HCT116 (cell line): ENCODE data around the gene HSDL2. TPM values are rescaled to one million over a fixed set of nuclear protein-coding genes. Genes with fewer than 3 reads are reported as not detected.
"Not testable (repeated sequence)": the region's sequence is repeated elsewhere in the genome, so short reads cannot be mapped to it uniquely, and the experiment has no call there.

ENCODE experiments used
- ATAC-seq: fragments of 200-7000 bp; cut with Tn5 transposase; 2 replicates; pipeline ENCODE4 v1.9.1; 2020; ENCODE audit warnings: mild to moderate bottlenecking, moderate library complexity
- BruUV-seq: library from RNA; stranded (reverse); fragments of 400-500 nt; replicated peaks from 2 replicates; lab custom pipeline; 2021; lab: Mats Ljungman, UMichigan
- CTCF ChIA-PET: fragments of 300-600 bp; sonication (Branson Sonifier 250); formaldehyde crosslinking; loops from one replicate; lab custom pipeline; 2021; ENCODE audit warnings: antibody characterized with exemption; lab: Charles Lee
- POLR2A ChIA-PET: fragments of 300-600, 350-600 bp; sonication (Branson Sonifier 250); formaldehyde crosslinking; loops from one replicate; lab custom pipeline; 2021; ENCODE audit warnings: antibody characterized with exemption; lab: Charles Lee
- RAD21 ChIA-PET, 2 experiments: fragments of 300-600 bp; sonication (Branson Sonifier 250); formaldehyde crosslinking; loops; one replicate each; lab custom pipeline; 2023; ENCODE audit warnings: low total read pairs in 2 of 2; ENCODE audit not compliant: uncharacterized antibody in 2 of 2, unreplicated experiment in 2 of 2, low non-redundant PET in 1 of 2; lab: Charles Lee
- DNase-seq: peaks from one replicate; pipeline ENCODE4 v3.0.0-alpha.2; 2010; ENCODE audit warnings: low read depth, low spot score
- H2AFZ ChIP-seq: fragments of 200-600 bp; shearing (Covaris generic), sonication (generic); 2 replicates; pipeline ENCODE4 v1.6.1; 2017; ENCODE audit warnings: low read depth, mixed run types, mixed read lengths, antibody characterized with exemption, low read length; ENCODE audit not compliant: poor library complexity, severe bottlenecking
- H3K27ac ChIP-seq: 2 replicates; pipeline ENCODE4 v1.5.1; 2012; ENCODE audit warnings: low read depth, low read length
- H3K27me3 ChIP-seq: fragments of 200-600 bp; sonication (generic); 2 replicates; pipeline ENCODE4 v1.6.1; 2016; ENCODE audit warnings: mixed run types, low read length, mixed read lengths; ENCODE audit not compliant: insufficient read depth
- H3K36me3 ChIP-seq, 2 experiments: fragments of 200-500 bp in 1 of 2; fragments of 200-600 bp in 1 of 2; sonication (Bioruptor generic) in 1 of 2; sonication (generic) in 1 of 2; 2 replicates each; pipeline versions ENCODE4 v1.5.1 to v1.6.1; 2014 to 2016; ENCODE audit warnings: low read length in 2 of 2, inconsistent platforms in 1 of 2, mixed read lengths in 1 of 2, mixed run types in 1 of 2; ENCODE audit not compliant: insufficient read depth in 2 of 2, control insufficient read depth in 1 of 2
- H3K4me1 ChIP-seq, 2 experiments: fragments of 200-600 bp in 1 of 2; sonication (generic) in 1 of 2; 2 replicates each; pipeline versions ENCODE4 v1.5.1 to v1.6.1; 2012 to 2017; ENCODE audit warnings: low read length in 2 of 2, inconsistent platforms in 1 of 2, mild to moderate bottlenecking in 1 of 2, mixed read lengths in 1 of 2, mixed run types in 1 of 2, moderate library complexity in 1 of 2; ENCODE audit not compliant: insufficient read depth in 2 of 2, control insufficient read depth in 1 of 2
- H3K4me2 ChIP-seq: fragments of 200-600 bp; sonication (generic); 2 replicates; pipeline ENCODE4 v1.6.1; 2017; ENCODE audit warnings: mixed run types, low read length, mixed read lengths
- H3K4me3 ChIP-seq, 2 experiments: fragments of 200-600 bp in 1 of 2; sonication (generic) in 1 of 2; replicated peaks in 1 of 2; 2 replicates each; pipeline ENCODE4 v1.5.1; 2011 to 2016; ENCODE audit warnings: low read length in 2 of 2, control low read depth in 1 of 2, low read depth in 1 of 2, mild to moderate bottlenecking in 1 of 2, mixed read lengths in 1 of 2, mixed run types in 1 of 2
- H3K79me2 ChIP-seq: fragments of 200-600 bp; sonication (generic); 2 replicates; pipeline ENCODE4 v1.6.1; 2017; ENCODE audit warnings: mild to moderate bottlenecking, mixed run types, low read length, moderate library complexity, mixed read lengths; ENCODE audit not compliant: insufficient read depth
- H3K9ac ChIP-seq: fragments of 200-600 bp; sonication (generic); 2 replicates; pipeline ENCODE4 v1.6.1; 2016; ENCODE audit warnings: low read length, mixed read lengths
- H3K9me2 ChIP-seq: fragments of 200-600 bp; sonication (generic), shearing (Covaris generic); 2 replicates; pipeline ENCODE4 v1.6.1; 2017; ENCODE audit warnings: mixed run types, mild to moderate bottlenecking, moderate library complexity; ENCODE audit not compliant: insufficient read depth
- H3K9me3 ChIP-seq, 2 experiments: fragments of 200-500 bp in 1 of 2; fragments of 200-600 bp in 1 of 2; sonication (Bioruptor generic) in 1 of 2; sonication (generic) in 1 of 2; 2 replicates each; pipeline ENCODE4 v1.6.1; 2014 to 2017; ENCODE audit warnings: low read length in 2 of 2, mixed read lengths in 2 of 2, inconsistent platforms in 1 of 2, low read depth in 1 of 2, mild to moderate bottlenecking in 1 of 2, mixed run types in 1 of 2, moderate library complexity in 1 of 2; ENCODE audit not compliant: control insufficient read depth in 1 of 2, insufficient read depth in 1 of 2
- H4K20me1 ChIP-seq: fragments of 200-600 bp; sonication (generic), shearing (Covaris generic); 2 replicates; pipeline ENCODE4 v1.6.1; 2017; ENCODE audit warnings: mixed run types, mild to moderate bottlenecking, moderate library complexity; ENCODE audit not compliant: insufficient read depth
- EZH2 ChIP-seq: fragments of 200-600 bp; sonication (generic); IDR thresholded peaks from 2 replicates; pipeline ENCODE4 v1.6.1; 2017; ENCODE audit warnings: antibody characterized with exemption, mixed run types
- RAD21 ChIP-seq: IDR thresholded peaks from 2 replicates; pipeline ENCODE4 v1.6.1; 2012; ENCODE audit warnings: low read depth, mild to moderate bottlenecking
- intact Hi-C: fragments of 100-400 bp; cut with micrococcal nuclease; formaldehyde crosslinking; loops from 2 replicates; pipeline ENCODE4 v1.10.0; 2022
- total RNA-seq: library from RNA; stranded (reverse); gene quantifications from one replicate; pipeline ENCODE4 v1.2.1, GENCODE V29; 2021; ENCODE audit not compliant: unreplicated experiment
- TF ChIP-seq, protein P1 (sequence below), 3 experiments: fragments of 200-600 bp in 1 of 3; sonication (generic) in 1 of 3; IDR thresholded peaks in 2 of 3; conservative IDR thresholded peaks in 1 of 3; 2 replicates each; pipeline ENCODE4 v1.5.1; 2012 to 2017; ENCODE audit warnings: low read depth in 2 of 3, low read length in 2 of 3, antibody characterized with exemption in 1 of 3, borderline replicate concordance in 1 of 3, control low read depth in 1 of 3, mild to moderate bottlenecking in 1 of 3, mixed read lengths in 1 of 3, mixed run types in 1 of 3, moderate library complexity in 1 of 3; ENCODE audit not compliant: insufficient read depth in 1 of 3

Gene HSDL2
- total RNA-seq, 1 experiment from 2014 or later = 33.9 TPM

DNA sequence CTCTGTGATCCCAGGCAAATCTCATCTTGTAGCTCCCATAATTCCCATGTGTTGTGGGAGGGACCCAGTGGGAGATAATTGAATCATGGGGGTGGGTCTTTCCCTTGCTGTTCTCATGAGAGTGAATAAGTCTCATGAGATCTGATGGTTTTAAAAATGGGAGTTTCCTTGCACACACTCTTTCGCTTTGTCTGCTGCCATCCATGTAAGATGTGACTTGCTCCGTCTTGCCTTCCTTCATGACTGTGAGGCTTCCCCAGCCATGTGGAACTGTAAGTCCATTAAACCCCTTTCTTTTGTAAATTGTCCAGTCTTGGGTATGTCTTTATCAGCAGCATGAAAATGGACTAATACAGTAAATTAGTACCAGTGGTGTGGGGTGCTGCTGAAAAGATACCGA, 14.7 kb upstream of the HSDL2 start:
- H2AFZ ChIP-seq, H3K4me2 ChIP-seq, H3K36me3 ChIP-seq, H3K79me2 ChIP-seq, BruUV-seq, ATAC-seq, H3K9ac ChIP-seq, POLR2A ChIA-PET, RAD21 ChIA-PET, H4K20me1 ChIP-seq, H3K9me3 ChIP-seq, H3K4me3 ChIP-seq, DNase-seq, H3K4me1 ChIP-seq, H3K27ac ChIP-seq, H3K9me2 ChIP-seq, H3K27me3 ChIP-seq: not testable (repeated sequence)
- intact Hi-C loops = loop anchor here (10.0 kb wide), 1 partner anchor 600 kb away; no protein-coding TSS in a partner anchor
- CTCF ChIA-PET = interaction anchor here (1.3 kb wide), 1 partner anchor 253 kb away, joined by 4 read pairs; no protein-coding TSS in a partner anchor

DNA sequence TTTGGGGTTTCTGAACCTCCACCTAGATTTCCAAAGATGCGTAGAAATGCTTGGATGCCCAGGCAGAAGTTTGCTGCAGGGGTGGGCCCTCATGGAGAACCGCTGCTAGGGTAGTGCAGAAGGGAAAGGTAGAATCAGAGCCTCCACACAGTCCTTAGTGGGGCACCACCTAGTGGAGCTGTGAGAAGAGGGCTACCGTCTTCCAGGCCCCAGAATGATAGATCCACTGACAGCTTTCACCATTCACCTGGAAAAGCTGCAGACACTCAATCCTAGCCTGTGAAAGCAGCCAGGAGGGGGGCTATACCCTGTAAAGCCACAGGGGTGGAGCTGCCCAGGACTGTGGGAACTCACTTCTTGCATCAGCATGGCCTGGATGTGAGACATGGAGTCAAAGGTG, 13.3 kb upstream of the HSDL2 start:
- no peaks in the 10 kb centered on the region for H3K79me2 ChIP-seq
- RAD21 ChIA-PET = no interaction called here
- CTCF ChIA-PET = interaction anchor here (0.7 to 1.2 kb wide), 3 partner anchors 13 to 256 kb away, joined by 3 to 8 read pairs (median 8); partner anchors contain the start of gene HSDL2
- intact Hi-C loops = loop anchor here (10.0 kb wide), 1 partner anchor 602 kb away; no protein-coding TSS in a partner anchor
- H3K27ac ChIP-seq = no peak overlapping the region
- BruUV-seq = no TSS peak
- no peak overlapping the region for H3K9ac ChIP-seq
- TF ChIP-seq RAD21 = peak; percentile 14; the same call in 1 of the 2 replicates
- TF ChIP-seq EZH2 = no peak
- TF ChIP-seq, protein P1, sequence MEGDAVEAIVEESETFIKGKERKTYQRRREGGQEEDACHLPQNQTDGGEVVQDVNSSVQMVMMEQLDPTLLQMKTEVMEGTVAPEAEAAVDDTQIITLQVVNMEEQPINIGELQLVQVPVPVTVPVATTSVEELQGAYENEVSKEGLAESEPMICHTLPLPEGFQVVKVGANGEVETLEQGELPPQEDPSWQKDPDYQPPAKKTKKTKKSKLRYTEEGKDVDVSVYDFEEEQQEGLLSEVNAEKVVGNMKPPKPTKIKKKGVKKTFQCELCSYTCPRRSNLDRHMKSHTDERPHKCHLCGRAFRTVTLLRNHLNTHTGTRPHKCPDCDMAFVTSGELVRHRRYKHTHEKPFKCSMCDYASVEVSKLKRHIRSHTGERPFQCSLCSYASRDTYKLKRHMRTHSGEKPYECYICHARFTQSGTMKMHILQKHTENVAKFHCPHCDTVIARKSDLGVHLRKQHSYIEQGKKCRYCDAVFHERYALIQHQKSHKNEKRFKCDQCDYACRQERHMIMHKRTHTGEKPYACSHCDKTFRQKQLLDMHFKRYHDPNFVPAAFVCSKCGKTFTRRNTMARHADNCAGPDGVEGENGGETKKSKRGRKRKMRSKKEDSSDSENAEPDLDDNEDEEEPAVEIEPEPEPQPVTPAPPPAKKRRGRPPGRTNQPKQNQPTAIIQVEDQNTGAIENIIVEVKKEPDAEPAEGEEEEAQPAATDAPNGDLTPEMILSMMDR (IDR thresholded peaks at IDR 0.05 in 2 of 3, conservative IDR thresholded peaks at IDR 0.05 in 1 of 3; ENCODE audit: borderline replicate concordance in 1 of 3, insufficient read depth in 1 of 3, low read depth in 2 of 3, low read length in 2 of 3) = peak; percentile 7 to 42 (median 34); a peak in 4 of 6 replicates
- no peak overlapping the region for H2AFZ ChIP-seq
- no peaks in the 10 kb centered on the region for H3K27me3 ChIP-seq
- no peaks in the 10 kb centered on the region for H4K20me1 ChIP-seq
- ATAC-seq = peak; percentile 80
- no peaks in the 10 kb centered on the region for H3K9me3 ChIP-seq
- peak; percentile 18 for DNase-seq
- no peaks in the 10 kb centered on the region for H3K9me2 ChIP-seq
- H3K4me3 ChIP-seq = no peak overlapping the region
- POLR2A ChIA-PET = interaction anchor here (0.8 to 1.6 kb wide), 2 partner anchors 11 to 13 kb away, joined by 3 to 12 read pairs; partner anchors contain the start of gene HSDL2
- H3K4me2 ChIP-seq = no peak overlapping the region
- H3K36me3 ChIP-seq = no peaks in the 10 kb centered on the region
- no peaks in the 10 kb centered on the region for H3K4me1 ChIP-seq
